Measurements from ENCODE around the gene HRH1. TPM values are rescaled to one million over a fixed set of nuclear protein-coding genes. Genes with fewer than 3 reads are reported as not detected.

Gene HRH1
- total RNA-seq, 2 experiments from 2014 or later: 0.98 to 1.4 TPM

- Mint-ChIP-seq H3K27me3 (no peaks in the 10 kb centered on the region), H3K27ac (peak overlapping the region; percentile 48), H3K9me3 (ENCODE audit: low read depth) (no peaks in the 10 kb centered on the region), H3K4me3 (no peak overlapping the region), H3K36me3 (ENCODE audit: low read depth) (peaks cover 56% of the 10 kb centered on the region), H3K4me1 (peaks cover 26% of the 10 kb centered on the region)
- POLR2A ChIA-PET: no interaction called here
- DNase-seq: no peak
- CTCF ChIA-PET: no interaction called here
- intact Hi-C loops (cut with DNase I, micrococcal nuclease): no loop called here
- no peak for ATAC-seq
Measured at GRCh38 chr3:11307830-11308432, 153.6 kb downstream of the HRH1 start.

- ATAC-seq: no peak
- intact Hi-C loops (cut with DNase I, micrococcal nuclease): no loop called here
- Mint-ChIP-seq H3K27me3 (no peaks in the 10 kb centered on the region), H3K27ac (no peak overlapping the region), H3K9me3 (ENCODE audit: low read depth) (no peaks in the 10 kb centered on the region), H3K4me3 (no peak overlapping the region), H3K36me3 (ENCODE audit: low read depth) (peaks cover 51% of the 10 kb centered on the region), H3K4me1 (peaks cover 21% of the 10 kb centered on the region)
- ChIA-PET CTCF (no interaction called here), POLR2A (no interaction called here)
- no peak for DNase-seq
Measured at GRCh38 chr3:11310258-11310657, 156.0 kb downstream of the HRH1 start.

- ChIA-PET CTCF (interaction anchor here (1.4 to 1.6 kb wide), 2 partner anchors 21 to 22 kb away, joined by 3 to 4 read pairs; no protein-coding TSS in a partner anchor), POLR2A (no interaction called here)
- no peaks in the 10 kb centered on the region for H3K27me3 Mint-ChIP-seq
- H3K4me3 Mint-ChIP-seq: no peak overlapping the region
- peaks cover 54% of the 10 kb centered on the region for H3K36me3 Mint-ChIP-seq (ENCODE audit: low read depth)
- H3K9me3 Mint-ChIP-seq (ENCODE audit: low read depth): no peaks in the 10 kb centered on the region
- DNase-seq (no peak), ATAC-seq (no peak)
- H3K4me1 Mint-ChIP-seq: peaks cover 4% of the 10 kb centered on the region
- intact Hi-C loops (cut with DNase I, micrococcal nuclease): no loop called here
- no peak overlapping the region for H3K27ac Mint-ChIP-seq
Measured at GRCh38 chr3:11312166-11312565, 157.9 kb downstream of the HRH1 start.

Other genes starting within 250 kb of the HRH1 start
- not detected for gene SLC6A1, start 161.7 kb upstream of the HRH1 start, total RNA-seq
- 10 to 100 TPM; 31.6 to 34.5 TPM for gene ATG7, start 117.9 kb downstream of the HRH1 start, total RNA-seq